ENCODE measurements around the gene RALA. TPM values are rescaled to one million over a fixed set of nuclear protein-coding genes. Genes with fewer than 3 reads are reported as not detected.
A peak's percentile ranks its signal among the peaks of the same experiment; 100 is the strongest.

RALA gene
- total RNA-seq (10 to 100 TPM; 13.5 to 37.1 (median 23.4) TPM), polyA plus RNA-seq (10 to 100 TPM; 17.3 to 32.0 TPM)
- long read RNA-seq, donor 1, transcript RALA-201 (5 exons, 2,880 nt), result major isoform, 48 of 60 reads
- long read RNA-seq, donor 1, partial matches to known transcripts, result 4 of 60 reads
- long read RNA-seq, donor 1, other reads (novel, unspliced or antisense), result 7 of 60 reads
- long read RNA-seq, donor 2, transcript RALA-201 (5 exons, 2,880 nt), result major isoform, 101 of 115 reads
- long read RNA-seq, donor 2, partial matches to known transcripts, result 0 of 115 reads
- long read RNA-seq, donor 2, other reads (novel, unspliced or antisense), result 14 of 115 reads
- long read RNA-seq, donor 3, transcript RALA-201 (5 exons, 2,880 nt), result major isoform, 48 of 58 reads
- long read RNA-seq, donor 3, partial matches to known transcripts, result 3 of 58 reads
- long read RNA-seq, donor 3, other reads (novel, unspliced or antisense), result 6 of 58 reads

GRCh38 chr7:39623047-39623731 lies at the start of gene RALA:
Gene RALA, plus strand, starts transcription at chr7:39623572. Its CDS starts 63,096 bp downstream, at chr7:39686668.
- intact Hi-C loops (cut with DNase I), result loop anchor here in 7 of 10 donors (2.0 to 10.0 kb wide), 9 partner anchors 34 to 124 kb away; no protein-coding TSS in a partner anchor
- Histone ChIP-seq H3K9me3 (no peaks in the 10 kb centered on the region), H3K36me3 (no peaks in the 10 kb centered on the region), H3K27ac (peak within 1 kb of the TSS; percentile 80 to 96 (median 92)), H3K4me1 (peaks cover 6 to 56% (median 38%) of the 10 kb centered on the region in 12 donors), H3K4me3 (peak within 1 kb of the TSS; percentile 67 to 94 (median 89)), H3K27me3 (no peaks in the 10 kb centered on the region)
- 0 to 6% (median 1%) methylated on average over 6 to 56 of the region's 56 CpGs for WGBS, 4 donors
- TF ChIP-seq POLR2A (IDR thresholded peaks at IDR 0.05) (peak in 1 of 2 donors; percentile 82), CTCF (IDR thresholded peaks at IDR 0.05) (peak in 3 of 12 donors; percentile 4 to 21 (median 6))
- ATAC-seq, result peak; percentile 98 to 100 (median 99)
- DNase-seq, result peak; percentile 93 to 96 (median 95)

GRCh38 chr7:39574673-39575349 lies 48.6 kb upstream of the RALA start:
- WGBS, 4 donors, result 92 to 98% (median 95%) methylated on average over 2 of the region's 2 CpGs
- no peaks in the 10 kb centered on the region for H3K9me3 ChIP-seq
- H3K27me3 ChIP-seq, result no peaks in the 10 kb centered on the region
- intact Hi-C loops (cut with DNase I), result loop anchor here in 1 of 10 donors (10.0 kb wide), 1 partner anchor 480 kb away; no protein-coding TSS in a partner anchor
- peaks cover 0 to 65% (median 41%) of the 10 kb centered on the region in 9 donors for H3K36me3 ChIP-seq
- TF ChIP-seq CTCF (IDR thresholded peaks at IDR 0.05), result no peak
- TF ChIP-seq POLR2A (IDR thresholded peaks at IDR 0.05), result no peak
- H3K4me3 ChIP-seq, result no peak overlapping the region
- H3K27ac ChIP-seq, result no peak overlapping the region
- DNase-seq (no peak), ATAC-seq (no peak)
- H3K4me1 ChIP-seq, result no peaks in the 10 kb centered on the region

GRCh38 chr7:39577229-39577874 lies 46.0 kb upstream of the RALA start:
- intact Hi-C loops (cut with DNase I), result loop anchor here in 1 of 10 donors (10.0 kb wide), 1 partner anchor 477 kb away; no protein-coding TSS in a partner anchor
- H3K36me3 ChIP-seq, result peaks cover 0 to 40% (median 21%) of the 10 kb centered on the region in 9 donors
- peak in 1 of 4 donors; percentile 28 for ATAC-seq

More at GRCh38 chr7:39577229-39577874, 46.0 kb upstream of the RALA start:
- H3K4me3 ChIP-seq, result no peak overlapping the region
- no peak overlapping the region for H3K27ac ChIP-seq
- no peaks in the 10 kb centered on the region for H3K27me3 ChIP-seq
- H3K4me1 ChIP-seq, result peaks cover 0 to 4% (median 0%) of the 10 kb centered on the region in 12 donors
- no peak for TF ChIP-seq CTCF (IDR thresholded peaks at IDR 0.05)
- no peak for TF ChIP-seq POLR2A (IDR thresholded peaks at IDR 0.05)
- WGBS, 4 donors, result 95 to 98% (median 96%) methylated on average over 18 to 27 of the region's 27 CpGs
- no peak for DNase-seq
- H3K9me3 ChIP-seq, result no peaks in the 10 kb centered on the region
